Neural progenitor cell (in vitro differentiated cells): ENCODE measurements around the gene PHLDA2.

Source experiments
- EZH2 ChIP-seq: fragments of 200-600 bp; sonication (generic); IDR thresholded peaks from 2 replicates; pipeline ENCODE4 v1.6.1; 2017; ENCODE audit warnings: antibody characterized with exemption, mild to moderate bottlenecking, moderate library complexity
- TF ChIP-seq, protein P1 (sequence below): fragments of 200-600 bp; sonication (generic); IDR thresholded peaks from 2 replicates; pipeline ENCODE4 v1.5.1; 2017; ENCODE audit warnings: antibody characterized with exemption, mild to moderate bottlenecking

DNA sequence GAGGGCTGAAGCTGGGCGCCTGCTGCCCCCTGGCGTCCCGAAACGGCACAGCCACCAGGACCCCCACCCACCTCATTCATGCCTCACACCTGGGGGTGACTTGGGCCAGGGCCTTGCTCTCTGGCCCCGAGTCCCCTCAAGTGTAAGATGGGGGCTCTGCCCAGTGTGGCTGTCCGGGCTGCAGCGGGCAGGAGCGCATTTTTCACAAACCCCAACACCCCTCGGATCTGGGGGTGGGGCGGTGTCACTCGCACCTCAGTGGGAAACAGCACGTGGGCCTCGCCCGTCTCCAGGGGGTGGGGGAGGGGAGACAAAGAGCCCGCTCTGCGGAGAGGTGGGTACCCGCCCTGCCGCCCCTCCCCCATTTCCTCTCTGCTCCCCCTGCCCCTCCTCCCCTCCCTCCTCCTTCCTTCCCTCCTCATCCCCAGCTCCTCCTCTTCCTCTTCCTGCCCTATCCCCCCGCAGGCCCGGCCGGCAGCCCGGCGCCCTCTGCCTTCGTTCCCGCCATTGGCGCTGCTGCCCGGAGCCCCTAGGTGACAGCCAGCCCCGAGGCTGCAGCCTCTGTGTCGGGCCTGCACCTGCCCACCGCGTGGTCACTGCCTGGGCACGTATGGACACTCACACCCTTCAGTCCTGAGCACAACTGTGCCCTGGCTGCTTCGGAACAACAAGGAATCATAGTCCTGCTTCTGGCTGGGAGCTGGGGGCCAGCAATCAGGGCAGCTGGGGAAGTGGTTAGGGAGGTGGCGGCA is 36.8 kb downstream of the PHLDA2 start:
- TF ChIP-seq, protein P1, sequence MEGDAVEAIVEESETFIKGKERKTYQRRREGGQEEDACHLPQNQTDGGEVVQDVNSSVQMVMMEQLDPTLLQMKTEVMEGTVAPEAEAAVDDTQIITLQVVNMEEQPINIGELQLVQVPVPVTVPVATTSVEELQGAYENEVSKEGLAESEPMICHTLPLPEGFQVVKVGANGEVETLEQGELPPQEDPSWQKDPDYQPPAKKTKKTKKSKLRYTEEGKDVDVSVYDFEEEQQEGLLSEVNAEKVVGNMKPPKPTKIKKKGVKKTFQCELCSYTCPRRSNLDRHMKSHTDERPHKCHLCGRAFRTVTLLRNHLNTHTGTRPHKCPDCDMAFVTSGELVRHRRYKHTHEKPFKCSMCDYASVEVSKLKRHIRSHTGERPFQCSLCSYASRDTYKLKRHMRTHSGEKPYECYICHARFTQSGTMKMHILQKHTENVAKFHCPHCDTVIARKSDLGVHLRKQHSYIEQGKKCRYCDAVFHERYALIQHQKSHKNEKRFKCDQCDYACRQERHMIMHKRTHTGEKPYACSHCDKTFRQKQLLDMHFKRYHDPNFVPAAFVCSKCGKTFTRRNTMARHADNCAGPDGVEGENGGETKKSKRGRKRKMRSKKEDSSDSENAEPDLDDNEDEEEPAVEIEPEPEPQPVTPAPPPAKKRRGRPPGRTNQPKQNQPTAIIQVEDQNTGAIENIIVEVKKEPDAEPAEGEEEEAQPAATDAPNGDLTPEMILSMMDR: peak; percentile 94
- no peak for TF ChIP-seq EZH2
